Fibroblast of lung (primary cell): ENCODE measurements around the gene IRF9.

Experiments used
- EZH2 ChIP-seq: IDR thresholded peaks from 2 replicates; pipeline ENCODE4 v1.5.1; 2012; ENCODE audit warnings: low read length, control low read depth, mild to moderate bottlenecking; ENCODE audit errors: missing control alignments
- TF ChIP-seq, protein P1 (sequence below), 2 donors: IDR thresholded peaks in 1 of 2; conservative IDR thresholded peaks in 1 of 2; 1 replicate in 1 of 2; 2 replicates in 1 of 2; pipeline ENCODE4 v1.5.1; 2011 to 2012; ENCODE audit warnings: low read length in 2 of 2, control low read depth in 1 of 2, inconsistent platforms in 1 of 2, low read depth in 1 of 2, mild to moderate bottlenecking in 1 of 2

GRCh38 chr14:24172261-24172860 is 11.3 kb downstream of the IRF9 start:
- no peak for TF ChIP-seq EZH2
- TF ChIP-seq, protein P1, sequence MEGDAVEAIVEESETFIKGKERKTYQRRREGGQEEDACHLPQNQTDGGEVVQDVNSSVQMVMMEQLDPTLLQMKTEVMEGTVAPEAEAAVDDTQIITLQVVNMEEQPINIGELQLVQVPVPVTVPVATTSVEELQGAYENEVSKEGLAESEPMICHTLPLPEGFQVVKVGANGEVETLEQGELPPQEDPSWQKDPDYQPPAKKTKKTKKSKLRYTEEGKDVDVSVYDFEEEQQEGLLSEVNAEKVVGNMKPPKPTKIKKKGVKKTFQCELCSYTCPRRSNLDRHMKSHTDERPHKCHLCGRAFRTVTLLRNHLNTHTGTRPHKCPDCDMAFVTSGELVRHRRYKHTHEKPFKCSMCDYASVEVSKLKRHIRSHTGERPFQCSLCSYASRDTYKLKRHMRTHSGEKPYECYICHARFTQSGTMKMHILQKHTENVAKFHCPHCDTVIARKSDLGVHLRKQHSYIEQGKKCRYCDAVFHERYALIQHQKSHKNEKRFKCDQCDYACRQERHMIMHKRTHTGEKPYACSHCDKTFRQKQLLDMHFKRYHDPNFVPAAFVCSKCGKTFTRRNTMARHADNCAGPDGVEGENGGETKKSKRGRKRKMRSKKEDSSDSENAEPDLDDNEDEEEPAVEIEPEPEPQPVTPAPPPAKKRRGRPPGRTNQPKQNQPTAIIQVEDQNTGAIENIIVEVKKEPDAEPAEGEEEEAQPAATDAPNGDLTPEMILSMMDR (conservative IDR thresholded peaks at IDR 0.05 in 1 of 2, IDR thresholded peaks at IDR 0.05 in 1 of 2; ENCODE audit: low read depth in 1 of 2, low read length in 2 of 2) = no peak
